Endodermal cell (in vitro differentiated cells): ENCODE data around the gene XYLT1. TPM values are rescaled to one million over a fixed set of nuclear protein-coding genes. Genes with fewer than 3 reads are reported as not detected.

Source experiments
- DNase-seq: peaks from one replicate; pipeline ENCODE4 v3.0.0-alpha.2; 2017
- H3K27ac ChIP-seq: 2 replicates; pipeline ENCODE4 v1.5.1; 2013; ENCODE audit warnings: mild to moderate bottlenecking, low read depth, low read length, moderate library complexity
- H3K27me3 ChIP-seq: 2 replicates; pipeline ENCODE4 v1.6.1; 2013; ENCODE audit warnings: mild to moderate bottlenecking, low read length, moderate library complexity; ENCODE audit not compliant: insufficient read depth, control insufficient read depth, poor library complexity, severe bottlenecking
- H3K36me3 ChIP-seq: 2 replicates; pipeline ENCODE4 v1.7.0; 2013; ENCODE audit warnings: mild to moderate bottlenecking, low read length, moderate library complexity; ENCODE audit not compliant: control insufficient read depth, insufficient read depth
- H3K4me1 ChIP-seq: one replicate; pipeline ENCODE4 v1.7.0; 2013; ENCODE audit warnings: low read length; ENCODE audit not compliant: control insufficient read depth, insufficient read depth
- H3K4me3 ChIP-seq: 2 replicates; pipeline ENCODE4 v1.5.1; 2013; ENCODE audit warnings: mild to moderate bottlenecking, low read length, moderate library complexity
- H3K9ac ChIP-seq: 2 replicates; pipeline ENCODE4 v1.6.1; 2013; ENCODE audit warnings: mild to moderate bottlenecking, low read length, moderate library complexity; ENCODE audit not compliant: poor library complexity, severe bottlenecking; ENCODE audit errors: extremely low read depth
- H3K9me3 ChIP-seq: 2 replicates; pipeline ENCODE4 v1.6.1; 2013; ENCODE audit warnings: mild to moderate bottlenecking, low read length, moderate library complexity; ENCODE audit not compliant: control insufficient read depth
- H3K27ac Mint-ChIP-seq: 2 replicates; pipeline ENCODE4 v1.8.0; 2020; ENCODE audit warnings: mixed read lengths
- H3K27me3 Mint-ChIP-seq: 2 replicates; pipeline ENCODE4 v1.8.0; 2021; ENCODE audit warnings: mild to moderate bottlenecking, mixed read lengths; ENCODE audit not compliant: insufficient read depth
- H3K36me3 Mint-ChIP-seq: 2 replicates; pipeline ENCODE4 v1.8.0; 2020; ENCODE audit warnings: low read depth, mixed read lengths
- H3K4me1 Mint-ChIP-seq: 2 replicates; pipeline ENCODE4 v1.8.0; 2020; ENCODE audit warnings: mixed read lengths
- H3K4me3 Mint-ChIP-seq: 2 replicates; pipeline ENCODE4 v1.8.0; 2020; ENCODE audit warnings: mild to moderate bottlenecking, moderate library complexity, mixed read lengths
- H3K9me3 Mint-ChIP-seq: 2 replicates; pipeline ENCODE4 v1.8.0; 2020; ENCODE audit warnings: mild to moderate bottlenecking, mixed read lengths
- WGBS, 2 experiments: methylation state at CpG; one replicate each; pipeline versions ENCODE4 v1.1.5 to v1.1.7; 2013; ENCODE audit warnings: missing lambda C conversion rate in 2 of 2, mixed read lengths in 1 of 2; ENCODE audit not compliant: insufficient coverage in 1 of 2, insufficient read length in 1 of 2; 5-methylcytosine and 5-hydroxymethylcytosine counted together
- total RNA-seq, 2 donors: library from RNA; stranded (reverse); fragmentation: NEBNext Ultra II Directional in 1 of 2; extraction: Animal tissue kit (Norgen Biotek cat#: 25700) in 1 of 2; gene quantifications; 2 replicates in 1 of 2; 3 replicates in 1 of 2; pipeline ENCODE4 v1.2.1, GENCODE V29; 2021
- TF ChIP-seq, protein P1 (sequence below): fragments of 200-600 bp; sonication (generic); conservative IDR thresholded peaks from 2 replicates; pipeline ENCODE4 v1.5.0; 2021; ENCODE audit warnings: antibody characterized with exemption, mild to moderate bottlenecking

The XYLT1 gene
- total RNA-seq, 2 donors from 2014 or later: 26.8 to 28.5 TPM

DNA sequence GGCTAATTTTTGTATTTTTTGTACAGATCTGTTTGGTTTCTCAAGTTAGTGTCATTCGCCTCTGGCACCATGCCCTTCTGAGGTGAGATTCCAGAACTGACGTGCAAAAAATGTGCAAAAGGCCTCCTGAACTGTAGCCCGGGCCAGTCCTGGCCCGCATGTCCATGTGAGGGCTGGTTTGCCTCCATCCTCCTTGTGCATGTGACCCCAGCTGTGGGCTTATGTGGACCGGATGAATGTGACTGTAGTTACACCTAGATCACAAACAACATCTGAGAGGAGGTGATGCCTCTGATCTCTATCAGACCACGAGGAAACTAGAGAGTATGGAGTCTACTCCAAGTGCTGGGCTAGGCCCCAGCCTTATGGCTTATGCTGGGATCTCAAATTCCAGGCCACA lies 241.6 kb downstream of the XYLT1 start:
- H3K36me3 ChIP-seq: no peaks in the 10 kb centered on the region
- H3K9me3 ChIP-seq: no peaks in the 10 kb centered on the region
- no peak overlapping the region for H3K9ac ChIP-seq
- 93 to 95% methylated on average over 5 to 6 of the region's 6 CpGs for WGBS, 2 experiments
- Mint-ChIP-seq H3K27me3 (no peaks in the 10 kb centered on the region), H3K27ac (no peak overlapping the region), H3K4me3 (no peak overlapping the region), H3K4me1 (peaks cover 15% of the 10 kb centered on the region), H3K9me3 (no peaks in the 10 kb centered on the region), H3K36me3 (peaks cover 5% of the 10 kb centered on the region)
- no peaks in the 10 kb centered on the region for H3K27me3 ChIP-seq
- DNase-seq: no peak
- H3K27ac ChIP-seq: no peak overlapping the region
- no peak overlapping the region for H3K4me3 ChIP-seq
- TF ChIP-seq, protein P1, sequence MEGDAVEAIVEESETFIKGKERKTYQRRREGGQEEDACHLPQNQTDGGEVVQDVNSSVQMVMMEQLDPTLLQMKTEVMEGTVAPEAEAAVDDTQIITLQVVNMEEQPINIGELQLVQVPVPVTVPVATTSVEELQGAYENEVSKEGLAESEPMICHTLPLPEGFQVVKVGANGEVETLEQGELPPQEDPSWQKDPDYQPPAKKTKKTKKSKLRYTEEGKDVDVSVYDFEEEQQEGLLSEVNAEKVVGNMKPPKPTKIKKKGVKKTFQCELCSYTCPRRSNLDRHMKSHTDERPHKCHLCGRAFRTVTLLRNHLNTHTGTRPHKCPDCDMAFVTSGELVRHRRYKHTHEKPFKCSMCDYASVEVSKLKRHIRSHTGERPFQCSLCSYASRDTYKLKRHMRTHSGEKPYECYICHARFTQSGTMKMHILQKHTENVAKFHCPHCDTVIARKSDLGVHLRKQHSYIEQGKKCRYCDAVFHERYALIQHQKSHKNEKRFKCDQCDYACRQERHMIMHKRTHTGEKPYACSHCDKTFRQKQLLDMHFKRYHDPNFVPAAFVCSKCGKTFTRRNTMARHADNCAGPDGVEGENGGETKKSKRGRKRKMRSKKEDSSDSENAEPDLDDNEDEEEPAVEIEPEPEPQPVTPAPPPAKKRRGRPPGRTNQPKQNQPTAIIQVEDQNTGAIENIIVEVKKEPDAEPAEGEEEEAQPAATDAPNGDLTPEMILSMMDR: no peak
- no peaks in the 10 kb centered on the region for H3K4me1 ChIP-seq

DNA sequence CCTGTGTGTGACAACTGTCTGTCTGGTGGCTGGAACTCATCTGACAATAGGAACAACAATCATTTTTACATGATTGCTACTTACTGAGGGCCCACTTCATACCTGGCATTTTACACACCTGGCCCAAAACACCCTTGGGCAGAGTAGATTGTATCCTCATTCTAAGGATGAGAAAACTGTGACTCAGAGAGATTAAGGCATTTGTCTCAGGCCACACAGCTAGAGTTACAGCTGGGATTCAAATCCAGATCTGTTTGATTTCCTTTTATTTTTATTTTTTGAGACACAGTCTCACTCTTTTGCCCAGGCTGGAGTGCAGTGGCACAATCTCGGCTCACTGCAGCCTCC lies 242.1 kb downstream of the XYLT1 start:
- H3K4me3 Mint-ChIP-seq: no peak overlapping the region
- H3K9ac ChIP-seq: no peak overlapping the region
- peaks cover 15% of the 10 kb centered on the region for H3K4me1 Mint-ChIP-seq
- peaks cover 5% of the 10 kb centered on the region for H3K36me3 Mint-ChIP-seq
- WGBS, 2 experiments: 92 to 97% methylated on average over 1 of the region's 1 CpG
- no peak overlapping the region for H3K27ac Mint-ChIP-seq
- no peaks in the 10 kb centered on the region for H3K4me1 ChIP-seq
- no peaks in the 10 kb centered on the region for H3K9me3 ChIP-seq
- H3K4me3 ChIP-seq: no peak overlapping the region
- H3K27me3 Mint-ChIP-seq: no peaks in the 10 kb centered on the region
- no peak overlapping the region for H3K27ac ChIP-seq
- TF ChIP-seq, protein P1: no peak
- DNase-seq: no peak
- H3K27me3 ChIP-seq: no peaks in the 10 kb centered on the region
- no peaks in the 10 kb centered on the region for H3K9me3 Mint-ChIP-seq
- H3K36me3 ChIP-seq: no peaks in the 10 kb centered on the region

DNA sequence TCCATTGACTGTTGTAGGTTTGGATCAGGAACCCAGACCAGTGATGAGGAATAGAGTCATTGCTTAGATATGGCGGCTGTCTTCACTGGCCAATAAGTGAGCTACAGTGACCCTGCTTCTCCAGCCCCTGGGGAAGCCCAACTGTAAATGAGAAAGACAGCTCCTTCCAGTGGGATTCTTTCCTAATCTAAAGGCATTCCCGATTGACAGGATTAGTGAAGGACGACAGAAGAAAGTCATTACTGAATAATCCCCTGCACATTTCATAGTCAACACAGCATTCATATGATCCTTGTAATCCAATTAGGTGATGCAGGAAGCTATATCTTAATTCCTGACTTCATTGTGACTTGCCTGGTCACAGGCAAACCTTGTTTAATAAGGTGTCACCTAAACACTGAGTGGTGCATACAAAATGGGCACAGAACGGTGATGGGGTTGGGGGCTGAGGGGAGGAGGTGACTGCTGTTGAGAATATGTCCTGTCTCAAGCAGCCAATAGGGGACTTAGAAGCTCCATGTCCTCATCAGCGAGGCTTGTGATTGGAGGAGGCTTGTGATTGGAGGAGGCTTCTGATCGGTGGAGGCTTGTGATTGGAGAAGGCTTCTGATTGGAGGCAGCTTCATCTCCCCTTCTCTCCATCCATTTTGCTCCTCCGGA lies 242.6 kb downstream of the XYLT1 start:
- Mint-ChIP-seq H3K4me1 (peaks cover 15% of the 10 kb centered on the region), H3K9me3 (no peaks in the 10 kb centered on the region), H3K27ac (no peak overlapping the region), H3K27me3 (no peaks in the 10 kb centered on the region), H3K36me3 (peaks cover 6% of the 10 kb centered on the region), H3K4me3 (no peak overlapping the region)
- H3K9me3 ChIP-seq: no peaks in the 10 kb centered on the region
- H3K27ac ChIP-seq: no peak overlapping the region
- H3K4me1 ChIP-seq: no peaks in the 10 kb centered on the region
- 84 to 90% methylated on average over 6 to 7 of the region's 7 CpGs for WGBS, 2 experiments
- DNase-seq: peak; percentile 52
- no peak overlapping the region for H3K4me3 ChIP-seq
- TF ChIP-seq, protein P1: no peak
- H3K36me3 ChIP-seq: no peaks in the 10 kb centered on the region
- H3K27me3 ChIP-seq: no peaks in the 10 kb centered on the region
- H3K9ac ChIP-seq: no peak overlapping the region
